ENCODE data around the gene TMEM51.
"Not testable (repeated sequence)": the region's sequence is repeated elsewhere in the genome, so short reads cannot be mapped to it uniquely, and the experiment has no call there.

TMEM51 gene

GRCh38 chr1:15128077-15128476 is 25.5 kb upstream of the TMEM51 start:
- DNase-seq, result no peak

- peak; percentile 44 for DNase-seq
These were observed 24.8 kb upstream of the TMEM51 start for GRCh38 chr1:15128520-15129313.

- DNase-seq, result no peak
These were observed 23.6 kb upstream of the TMEM51 start for GRCh38 chr1:15129944-15130343.

GRCh38 chr1:15130607-15131006 is 22.9 kb upstream of the TMEM51 start:
- no peak for DNase-seq

- DNase-seq, result no peak
These were observed 20.6 kb upstream of the TMEM51 start for GRCh38 chr1:15132965-15133364.

- no peak for DNase-seq
These were observed 19.3 kb upstream of the TMEM51 start for GRCh38 chr1:15134285-15134684.

- not testable (repeated sequence) for DNase-seq
These were observed 17.9 kb upstream of the TMEM51 start for GRCh38 chr1:15135604-15136003.

- no peak for DNase-seq
These were observed 15.7 kb upstream of the TMEM51 start for GRCh38 chr1:15137809-15138208.

- no peak for DNase-seq
These were observed 13.7 kb upstream of the TMEM51 start for GRCh38 chr1:15139654-15140350.

GRCh38 chr1:15141935-15142539 is 11.5 kb upstream of the TMEM51 start:
- no peak for DNase-seq

GRCh38 chr1:15145327-15145726 is 8.2 kb upstream of the TMEM51 start:
- DNase-seq, result no peak

- DNase-seq, result no peak
These were observed 7.3 kb upstream of the TMEM51 start for GRCh38 chr1:15146142-15146680.

- no peak for DNase-seq
These were observed 6.6 kb upstream of the TMEM51 start for GRCh38 chr1:15146971-15147376.

GRCh38 chr1:15148004-15148403 is 5.5 kb upstream of the TMEM51 start:
- DNase-seq, result no peak

- DNase-seq, result no peak
These were observed 5.1 kb upstream of the TMEM51 start for GRCh38 chr1:15148475-15148874.

- no peak for DNase-seq
These were observed 4.6 kb upstream of the TMEM51 start for GRCh38 chr1:15148941-15149340.

GRCh38 chr1:15150376-15150775 is 3.2 kb upstream of the TMEM51 start:
- DNase-seq, result no peak

- DNase-seq, result no peak
These were observed 2.2 kb upstream of the TMEM51 start for GRCh38 chr1:15151377-15151806.

GRCh38 chr1:15151871-15152270 is 1.7 kb upstream of the TMEM51 start:
- DNase-seq, result no peak

- DNase-seq, result peak; percentile 87
These were observed 996 bp upstream of the TMEM51 start for GRCh38 chr1:15152318-15153183.

- peak; percentile 12 for DNase-seq
These were observed 414 bp downstream of the TMEM51 start for GRCh38 chr1:15153842-15154479.

GRCh38 chr1:15154480-15155036 is 1.0 kb downstream of the TMEM51 start:
- no peak for DNase-seq
